ENCODE data around the gene DYSF.

DYSF gene

GRCh38 chr2:71697106-71698004, 244.0 kb downstream of the DYSF start:
- DNase-seq: no peak

GRCh38 chr2:71699428-71699827, 246.1 kb downstream of the DYSF start:
- no peak for DNase-seq

GRCh38 chr2:71700041-71700657, 246.8 kb downstream of the DYSF start:
- DNase-seq: no peak

GRCh38 chr2:71700658-71701397, 247.5 kb downstream of the DYSF start:
- DNase-seq: no peak

GRCh38 chr2:71702071-71702970, 249.0 kb downstream of the DYSF start:
- DNase-seq: no peak

- DNase-seq: no peak
These were observed 249.9 kb downstream of the DYSF start for GRCh38 chr2:71702971-71703898.

GRCh38 chr2:71704131-71704561, 250.8 kb downstream of the DYSF start:
- no peak for DNase-seq

GRCh38 chr2:71704688-71705087, 251.3 kb downstream of the DYSF start:
- DNase-seq: no peak

GRCh38 chr2:71705171-71705960, 252.0 kb downstream of the DYSF start:
- DNase-seq: no peak

GRCh38 chr2:71706121-71706520, 252.8 kb downstream of the DYSF start:
- no peak for DNase-seq

- no peak for DNase-seq
These were observed 253.5 kb downstream of the DYSF start for GRCh38 chr2:71706836-71707235.

- no peak for DNase-seq
These were observed 257.2 kb downstream of the DYSF start for GRCh38 chr2:71710367-71711132.

- no peak for DNase-seq
These were observed 257.9 kb downstream of the DYSF start for GRCh38 chr2:71711133-71711855.

GRCh38 chr2:71712158-71712818, 258.9 kb downstream of the DYSF start:
- DNase-seq: no peak

GRCh38 chr2:71713581-71714580, 260.5 kb downstream of the DYSF start:
- DNase-seq: no peak

GRCh38 chr2:71714601-71715240, 261.4 kb downstream of the DYSF start:
- no peak for DNase-seq

Data from activated CD4-positive, alpha-beta T cell treated with anti-CD3 and anti-CD28 coated beads, Interleukin-2, amount 50 U/mL, for 48 hours (primary cell).